ENCODE data around the gene SLCO3A1.

DNA sequence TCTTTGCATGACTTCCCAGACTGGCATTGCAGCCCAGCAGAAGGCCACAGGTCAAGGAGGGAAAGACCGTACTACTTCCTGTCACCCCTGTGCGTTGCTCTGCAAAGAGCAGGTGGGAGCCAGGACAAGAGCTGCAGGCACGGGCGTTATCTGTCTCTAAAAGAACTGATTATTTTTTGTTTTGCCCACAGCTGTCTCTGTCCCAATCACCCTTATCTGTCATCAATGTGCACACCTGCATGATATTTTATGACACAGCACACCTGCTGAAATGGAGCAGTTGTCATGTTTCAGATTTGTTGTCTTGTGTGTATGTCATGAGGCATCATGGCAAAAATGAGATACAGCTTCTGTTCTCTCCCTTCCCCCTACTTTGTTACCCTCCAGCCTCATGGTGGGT is 58.8 kb downstream of the SLCO3A1 start:
- TF ChIP-seq, protein P1, sequence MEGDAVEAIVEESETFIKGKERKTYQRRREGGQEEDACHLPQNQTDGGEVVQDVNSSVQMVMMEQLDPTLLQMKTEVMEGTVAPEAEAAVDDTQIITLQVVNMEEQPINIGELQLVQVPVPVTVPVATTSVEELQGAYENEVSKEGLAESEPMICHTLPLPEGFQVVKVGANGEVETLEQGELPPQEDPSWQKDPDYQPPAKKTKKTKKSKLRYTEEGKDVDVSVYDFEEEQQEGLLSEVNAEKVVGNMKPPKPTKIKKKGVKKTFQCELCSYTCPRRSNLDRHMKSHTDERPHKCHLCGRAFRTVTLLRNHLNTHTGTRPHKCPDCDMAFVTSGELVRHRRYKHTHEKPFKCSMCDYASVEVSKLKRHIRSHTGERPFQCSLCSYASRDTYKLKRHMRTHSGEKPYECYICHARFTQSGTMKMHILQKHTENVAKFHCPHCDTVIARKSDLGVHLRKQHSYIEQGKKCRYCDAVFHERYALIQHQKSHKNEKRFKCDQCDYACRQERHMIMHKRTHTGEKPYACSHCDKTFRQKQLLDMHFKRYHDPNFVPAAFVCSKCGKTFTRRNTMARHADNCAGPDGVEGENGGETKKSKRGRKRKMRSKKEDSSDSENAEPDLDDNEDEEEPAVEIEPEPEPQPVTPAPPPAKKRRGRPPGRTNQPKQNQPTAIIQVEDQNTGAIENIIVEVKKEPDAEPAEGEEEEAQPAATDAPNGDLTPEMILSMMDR (conservative IDR thresholded peaks at IDR 0.05; ENCODE audit: low read length) = no peak
- TF ChIP-seq EZH2phosphoT487 (IDR thresholded peaks at IDR 0.05; ENCODE audit: borderline replicate concordance) = no peak

Measured in Loucy (cell line).